MM.1S (cell line): ENCODE measurements around the gene ZNF124.

Experiments used
- DNase-seq: peaks from one replicate; pipeline ENCODE4 v3.0.0-alpha.2; 2015
- H2AFZ ChIP-seq: fragments of 300-600 bp; sonication (generic); 2 replicates; pipeline ENCODE4 v1.6.0; 2016; ENCODE audit warnings: antibody characterized with exemption, low read length
- H3F3A ChIP-seq: fragments of 300-600 bp; sonication (generic); 2 replicates; pipeline ENCODE4 v1.6.1; 2016; ENCODE audit warnings: mild to moderate bottlenecking, antibody characterized with exemption, low read length, moderate library complexity, mixed read lengths; ENCODE audit not compliant: insufficient read depth
- H3K27ac ChIP-seq: fragments of 300-600 bp; sonication (generic); 2 replicates; pipeline ENCODE4 v1.5.1; 2016; ENCODE audit warnings: mild to moderate bottlenecking, low read length
- H3K27me3 ChIP-seq: fragments of 300-600 bp; sonication (generic); replicated peaks from 2 replicates; pipeline ENCODE4 v1.6.0; 2016; ENCODE audit warnings: low read length; ENCODE audit not compliant: insufficient read depth
- H3K36me3 ChIP-seq: fragments of 300-600 bp; sonication (generic); replicated peaks from 2 replicates; pipeline ENCODE4 v1.6.1; 2016; ENCODE audit warnings: mild to moderate bottlenecking, low read length, mixed read lengths; ENCODE audit not compliant: insufficient read depth
- H3K4me1 ChIP-seq: fragments of 300-600 bp; sonication (generic); 2 replicates; pipeline ENCODE4 v1.6.1; 2016; ENCODE audit warnings: low read length, mixed read lengths
- H3K4me2 ChIP-seq: fragments of 300-600 bp; sonication (generic); 2 replicates; pipeline ENCODE4 v1.6.0; 2016; ENCODE audit warnings: low read depth, low read length
- H3K4me3 ChIP-seq: fragments of 300-600 bp; sonication (generic); 2 replicates; pipeline ENCODE4 v1.5.1; 2016; ENCODE audit warnings: low read length, mixed read lengths
- H3K79me2 ChIP-seq: fragments of 300-600 bp; sonication (generic); 2 replicates; pipeline ENCODE4 v1.6.1; 2016; ENCODE audit warnings: mixed run types, low read length, mixed read lengths
- H3K9ac ChIP-seq: fragments of 300-600 bp; sonication (generic); 2 replicates; pipeline ENCODE4 v1.6.1; 2016; ENCODE audit warnings: low read length, mixed read lengths
- H3K9me2 ChIP-seq: fragments of 300-600 bp; sonication (generic); replicated peaks from 2 replicates; pipeline ENCODE4 v1.6.1; 2016; ENCODE audit warnings: mild to moderate bottlenecking, low read length, mixed read lengths; ENCODE audit not compliant: insufficient read depth
- H3K9me3 ChIP-seq: fragments of 300-600 bp; sonication (generic); replicated peaks from 2 replicates; pipeline ENCODE4 v1.6.1; 2016; ENCODE audit warnings: mild to moderate bottlenecking, low read length, mixed read lengths; ENCODE audit not compliant: insufficient read depth
- H4K20me1 ChIP-seq: fragments of 300-600 bp; sonication (generic); 2 replicates; pipeline ENCODE4 v1.6.1; 2016; ENCODE audit warnings: mild to moderate bottlenecking, low read length, moderate library complexity, mixed read lengths; ENCODE audit not compliant: insufficient read depth
- EZH2 ChIP-seq: fragments of 300-600 bp; sonication (generic); optimal IDR thresholded peaks from 2 replicates; pipeline ENCODE3; 2017; ENCODE audit warnings: low read depth, mild to moderate bottlenecking, antibody characterized with exemption, low read length, mixed read lengths
- EZH2phosphoT487 ChIP-seq: fragments of 300-600 bp; sonication (generic); IDR thresholded peaks from 2 replicates; pipeline ENCODE4 v1.6.1; 2018; ENCODE audit warnings: antibody characterized with exemption, low read length
- TF ChIP-seq, protein P1 (sequence below): fragments of 300-600 bp; sonication (generic); IDR thresholded peaks from 2 replicates; pipeline ENCODE4 v1.5.1; 2016; ENCODE audit warnings: antibody characterized with exemption, low read length, mixed read lengths

The ZNF124 gene

GRCh38 chr1:247107694-247108093 lies 64.1 kb downstream of the ZNF124 start:
- Histone ChIP-seq H3K27me3 (peaks cover 10% of the 10 kb centered on the region; the same call in 1 of the 2 replicates), H3K36me3 (no peaks in the 10 kb centered on the region; the same call in 1 of the 2 replicates), H3K9ac (no peak overlapping the region), H3K4me3 (no peak overlapping the region), H3K9me2 (no peaks in the 10 kb centered on the region), H3K4me1 (no peaks in the 10 kb centered on the region), H3K79me2 (peaks cover 10% of the 10 kb centered on the region), H4K20me1 (no peaks in the 10 kb centered on the region), H3F3A (peaks cover 12% of the 10 kb centered on the region), H3K4me2 (no peak overlapping the region), H3K27ac (no peak overlapping the region), H2AFZ (no peak overlapping the region), H3K9me3 (no peaks in the 10 kb centered on the region)
- TF ChIP-seq EZH2phosphoT487 (no peak), EZH2 (no peak)
- TF ChIP-seq, protein P1, sequence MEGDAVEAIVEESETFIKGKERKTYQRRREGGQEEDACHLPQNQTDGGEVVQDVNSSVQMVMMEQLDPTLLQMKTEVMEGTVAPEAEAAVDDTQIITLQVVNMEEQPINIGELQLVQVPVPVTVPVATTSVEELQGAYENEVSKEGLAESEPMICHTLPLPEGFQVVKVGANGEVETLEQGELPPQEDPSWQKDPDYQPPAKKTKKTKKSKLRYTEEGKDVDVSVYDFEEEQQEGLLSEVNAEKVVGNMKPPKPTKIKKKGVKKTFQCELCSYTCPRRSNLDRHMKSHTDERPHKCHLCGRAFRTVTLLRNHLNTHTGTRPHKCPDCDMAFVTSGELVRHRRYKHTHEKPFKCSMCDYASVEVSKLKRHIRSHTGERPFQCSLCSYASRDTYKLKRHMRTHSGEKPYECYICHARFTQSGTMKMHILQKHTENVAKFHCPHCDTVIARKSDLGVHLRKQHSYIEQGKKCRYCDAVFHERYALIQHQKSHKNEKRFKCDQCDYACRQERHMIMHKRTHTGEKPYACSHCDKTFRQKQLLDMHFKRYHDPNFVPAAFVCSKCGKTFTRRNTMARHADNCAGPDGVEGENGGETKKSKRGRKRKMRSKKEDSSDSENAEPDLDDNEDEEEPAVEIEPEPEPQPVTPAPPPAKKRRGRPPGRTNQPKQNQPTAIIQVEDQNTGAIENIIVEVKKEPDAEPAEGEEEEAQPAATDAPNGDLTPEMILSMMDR, result no peak
- DNase-seq, result no peak

DNA sequence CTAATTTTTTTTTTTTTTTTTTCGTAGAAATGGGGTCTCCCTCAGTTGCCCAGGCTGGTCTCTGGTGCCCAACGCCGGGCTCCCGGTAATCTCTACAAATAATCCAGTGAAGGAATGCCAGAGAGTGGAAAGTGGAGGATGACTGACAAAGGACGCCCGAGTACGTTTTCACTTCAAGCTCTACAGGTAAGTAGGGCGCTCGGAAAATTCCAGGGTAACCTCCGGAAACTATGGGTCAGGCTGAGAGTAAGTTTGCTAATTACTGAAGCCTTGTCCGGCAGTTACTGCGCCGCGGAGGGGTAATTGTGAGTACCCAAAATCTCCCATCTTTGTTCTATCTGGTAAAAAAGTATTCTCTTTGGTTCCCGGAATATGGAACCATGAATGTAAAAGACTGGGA lies 65.9 kb downstream of the ZNF124 start:
- Histone ChIP-seq H3K4me1 (no peaks in the 10 kb centered on the region), H3K9me3 (0 out of 2 replicates have a peak, but pooled peaks cover 6% of the 10 kb centered on the region), H3K36me3 (peaks cover 13% of the 10 kb centered on the region), H3K4me3 (no peak overlapping the region), H2AFZ (no peak overlapping the region), H3K27ac (no peak overlapping the region), H3K9me2 (no peaks in the 10 kb centered on the region), H3K27me3 (peaks cover 10% of the 10 kb centered on the region; the same call in 1 of the 2 replicates), H3K9ac (no peak overlapping the region), H3K79me2 (peaks cover 20% of the 10 kb centered on the region), H4K20me1 (no peaks in the 10 kb centered on the region), H3K4me2 (no peak overlapping the region), H3F3A (peaks cover 12% of the 10 kb centered on the region)
- DNase-seq, result no peak
- TF ChIP-seq, protein P1, result no peak
- TF ChIP-seq EZH2phosphoT487 (no peak), EZH2 (no peak)
